HG03342 (cell line): ENCODE results near the gene AKAP8L.

Experiments
- ATAC-seq: cut with Tn5 transposase; IDR thresholded peaks from one replicate; pipeline ENCODE4 v1.9.1; 2021; ENCODE audit warnings: mild to moderate bottlenecking, moderate library complexity; ENCODE audit not compliant: unreplicated experiment

The AKAP8L gene

GRCh38 chr19:15449620-15450527, 31.1 kb upstream of the AKAP8L start, which contains the start of gene WIZ:
Gene WIZ, minus strand, starts transcription at chr19:15449956. Its CDS starts 1,649 bp downstream, at chr19:15448307.
- no peak for ATAC-seq

GRCh38 chr19:15448778-15449619, 30.2 kb upstream of the AKAP8L start:
- ATAC-seq = no peak

GRCh38 chr19:15448044-15448777, 29.4 kb upstream of the AKAP8L start:
- ATAC-seq = no peak

GRCh38 chr19:15447057-15447456, 28.3 kb upstream of the AKAP8L start:
- no peak for ATAC-seq

- ATAC-seq = no peak
Observed at GRCh38 chr19:15445807-15446376, 27.1 kb upstream of the AKAP8L start.

- no peak for ATAC-seq
Observed at GRCh38 chr19:15445227-15445605, 26.4 kb upstream of the AKAP8L start.

- ATAC-seq = no peak
Observed at GRCh38 chr19:15444505-15445226, 25.9 kb upstream of the AKAP8L start.

- no peak for ATAC-seq
Observed at GRCh38 chr19:15443838-15444237, 25.1 kb upstream of the AKAP8L start.

- ATAC-seq = no peak
Observed at GRCh38 chr19:15443325-15443724, 24.5 kb upstream of the AKAP8L start.

- ATAC-seq = no peak
Observed at GRCh38 chr19:15442142-15442920, 23.5 kb upstream of the AKAP8L start.

- ATAC-seq = no peak
Observed at GRCh38 chr19:15441317-15441716, 22.5 kb upstream of the AKAP8L start.

- ATAC-seq = no peak
Observed at GRCh38 chr19:15439821-15440641, 21.2 kb upstream of the AKAP8L start.

- no peak for ATAC-seq
Observed at GRCh38 chr19:15439078-15439799, 20.5 kb upstream of the AKAP8L start.

- no peak for ATAC-seq
Observed at GRCh38 chr19:15438577-15438976, 19.8 kb upstream of the AKAP8L start.

GRCh38 chr19:15438124-15438496, 19.3 kb upstream of the AKAP8L start:
- no peak for ATAC-seq

GRCh38 chr19:15437355-15438123, 18.8 kb upstream of the AKAP8L start:
- no peak for ATAC-seq

- no peak for ATAC-seq
Observed at GRCh38 chr19:15436826-15437110, 18.0 kb upstream of the AKAP8L start.
